HEK293 (cell line): ENCODE data around the gene EYA2.

Experiments used
- CTCF ChIA-PET: fragments of 350-600 bp; formaldehyde crosslinking; extraction: SDS; loops from one replicate; lab custom pipeline; 2021; ENCODE audit warnings: antibody characterized with exemption; lab: Yijun Ruan, JAX
- POLR2A ChIA-PET: fragments of 300-600 bp; formaldehyde crosslinking; extraction: SDS; loops from one replicate; lab custom pipeline; 2020; ENCODE audit warnings: antibody characterized with exemption, inconsistent platforms; lab: Yijun Ruan, JAX
- H3K27ac ChIP-seq: fragments of 200-500 bp; sonication (Bioruptor generic); 2 replicates; pipeline ENCODE4 v1.5.1; 2014; ENCODE audit warnings: low read depth, low read length, control low read depth, inconsistent platforms; ENCODE audit errors: extremely low read depth
- H3K36me3 ChIP-seq, 2 experiments: fragments of 200-500 bp in 1 of 2; sonication (Bioruptor generic) in 1 of 2; 1 replicate in 1 of 2; 2 replicates in 1 of 2; pipeline ENCODE4 v1.5.1; 2014 to 2017; ENCODE audit warnings: inconsistent platforms in 2 of 2, low read length in 2 of 2; ENCODE audit not compliant: control insufficient read depth in 2 of 2, insufficient read depth in 1 of 2
- H3K4me1 ChIP-seq: fragments of 200-500 bp; sonication (Bioruptor generic); 2 replicates; pipeline ENCODE4 v1.5.1; 2014; ENCODE audit warnings: mild to moderate bottlenecking, low read length, inconsistent platforms; ENCODE audit not compliant: control insufficient read depth, insufficient read depth
- H3K4me3 ChIP-seq: 2 replicates; pipeline ENCODE4 v1.5.1; 2011; ENCODE audit warnings: low read depth, mild to moderate bottlenecking, control low read depth, low read length, moderate library complexity
- H3K9me3 ChIP-seq: fragments of 200-500 bp; sonication (Bioruptor generic); 2 replicates; pipeline ENCODE4 v1.5.1; 2014; ENCODE audit warnings: low read depth, low read length, inconsistent platforms; ENCODE audit not compliant: control insufficient read depth, insufficient read depth
- GLI2 ChIP-seq: fragments of 450-650 bp; formaldehyde crosslinking; IDR thresholded peaks from 2 replicates; pipeline ENCODE4; 2017; ENCODE audit warnings: missing biosample characterization, missing genetic modification characterization, low read depth, borderline replicate concordance
- KLF7 ChIP-seq: fragments of 450-650 bp; formaldehyde crosslinking; IDR thresholded peaks from 2 replicates; pipeline ENCODE4 v1.5.1; 2016; ENCODE audit warnings: missing biosample characterization, missing genetic modification characterization, borderline replicate concordance
- MYNN ChIP-seq: fragments of 450-650 bp; formaldehyde crosslinking; IDR thresholded peaks from 2 replicates; pipeline ENCODE4 v1.5.1; 2016; ENCODE audit warnings: missing biosample characterization, missing genetic modification characterization, borderline replicate concordance
- PBX3 ChIP-seq: sonication (generic); formaldehyde crosslinking; IDR thresholded peaks from 2 replicates; pipeline ENCODE4 v1.8.1; 2022; ENCODE audit warnings: mild to moderate bottlenecking, moderate library complexity, missing genetic modification reagents
- REPIN1 ChIP-seq: fragments of 450-650 bp; formaldehyde crosslinking; IDR thresholded peaks from 2 replicates; pipeline ENCODE4 v1.5.1; 2017; ENCODE audit warnings: missing biosample characterization, missing genetic modification characterization, low read depth
- TRIM28 ChIP-seq: IDR thresholded peaks from 2 replicates; pipeline ENCODE4 v1.6.1; 2011; ENCODE audit warnings: low read length, control low read depth, borderline replicate concordance
- TSHZ1 ChIP-seq: fragments of 450-650 bp; formaldehyde crosslinking; IDR thresholded peaks from 2 replicates; pipeline ENCODE4 v1.5.1; 2016; ENCODE audit warnings: missing biosample characterization, missing genetic modification characterization, borderline replicate concordance
- YY1 ChIP-seq: fragments of 450-650 bp; formaldehyde crosslinking; IDR thresholded peaks from 2 replicates; pipeline ENCODE4 v1.5.1; 2018; ENCODE audit warnings: missing biosample characterization, missing genetic modification characterization
- YY2 ChIP-seq: fragments of 450-650 bp; formaldehyde crosslinking; IDR thresholded peaks from 2 replicates; pipeline ENCODE4 v1.5.1; 2016; ENCODE audit warnings: missing biosample characterization, missing genetic modification characterization
- ZBTB8A ChIP-seq: fragments of 450-650 bp; formaldehyde crosslinking; IDR thresholded peaks from 2 replicates; pipeline ENCODE4 v1.5.1; 2016; ENCODE audit warnings: missing biosample characterization, missing genetic modification characterization
- ZIC2 ChIP-seq: fragments of 450-650 bp; formaldehyde crosslinking; IDR thresholded peaks from 2 replicates; pipeline ENCODE4 v1.5.1; 2016; ENCODE audit warnings: missing biosample characterization, missing genetic modification characterization
- ZNF112 ChIP-seq: fragments of 450-650 bp; formaldehyde crosslinking; IDR thresholded peaks from 2 replicates; pipeline ENCODE4 v1.5.0; 2017; ENCODE audit warnings: missing biosample characterization, missing genetic modification characterization
- ZNF138 ChIP-seq: fragments of 450-650 bp; formaldehyde crosslinking; IDR thresholded peaks from 2 replicates; pipeline ENCODE4 v1.5.1; 2016; ENCODE audit warnings: missing biosample characterization, missing genetic modification characterization, borderline replicate concordance
- ZNF148 ChIP-seq: fragments of 450-650 bp; formaldehyde crosslinking; IDR thresholded peaks from 2 replicates; pipeline ENCODE4 v1.5.0; 2017; ENCODE audit warnings: missing biosample characterization, missing genetic modification characterization, borderline replicate concordance
- ZNF155 ChIP-seq: fragments of 450-650 bp; formaldehyde crosslinking; IDR thresholded peaks from 2 replicates; pipeline ENCODE4 v1.5.1; 2016; ENCODE audit warnings: missing biosample characterization, missing genetic modification characterization
- ZNF202 ChIP-seq: fragments of 450-650 bp; formaldehyde crosslinking; IDR thresholded peaks from 2 replicates; pipeline ENCODE4 v1.5.1; 2016; ENCODE audit warnings: missing biosample characterization, missing genetic modification characterization, borderline replicate concordance
- ZNF292 ChIP-seq: fragments of 450-650 bp; formaldehyde crosslinking; IDR thresholded peaks from 2 replicates; pipeline ENCODE4 v1.5.1; 2016; ENCODE audit warnings: low read depth, missing biosample characterization, missing genetic modification characterization, borderline replicate concordance
- ZNF302 ChIP-seq: fragments of 450-650 bp; formaldehyde crosslinking; IDR thresholded peaks from 2 replicates; pipeline ENCODE4 v1.5.1; 2016; ENCODE audit warnings: missing biosample characterization, missing genetic modification characterization, low read depth
- ZNF335 ChIP-seq: fragments of 450-650 bp; formaldehyde crosslinking; conservative IDR thresholded peaks from 2 replicates; pipeline ENCODE4 v1.5.1; 2016; ENCODE audit warnings: missing biosample characterization, missing genetic modification characterization
- ZNF350 ChIP-seq: fragments of 450-650 bp; formaldehyde crosslinking; IDR thresholded peaks from 2 replicates; pipeline ENCODE4 v1.5.0; 2017; ENCODE audit warnings: missing biosample characterization, mild to moderate bottlenecking, missing genetic modification characterization
- ZNF37A ChIP-seq: fragments of 450-650 bp; IDR thresholded peaks from 2 replicates; pipeline ENCODE4 v1.5.1; 2018; ENCODE audit warnings: missing biosample characterization, missing genetic modification characterization
- ZNF416 ChIP-seq: fragments of 450-650 bp; formaldehyde crosslinking; IDR thresholded peaks from 2 replicates; pipeline ENCODE4 v1.5.1; 2016; ENCODE audit warnings: missing biosample characterization, missing genetic modification characterization
- ZNF501 ChIP-seq: fragments of 450-650 bp; formaldehyde crosslinking; IDR thresholded peaks from 2 replicates; pipeline ENCODE4 v1.5.1; 2016; ENCODE audit warnings: missing biosample characterization, missing genetic modification characterization
- ZNF596 ChIP-seq: fragments of 450-650 bp; IDR thresholded peaks from 2 replicates; pipeline ENCODE4 v1.5.0; 2018; ENCODE audit warnings: missing biosample characterization, mild to moderate bottlenecking, missing genetic modification characterization, moderate library complexity
- ZNF600 ChIP-seq: fragments of 450-650 bp; formaldehyde crosslinking; IDR thresholded peaks from 2 replicates; pipeline ENCODE4 v1.5.1; 2016; ENCODE audit warnings: missing biosample characterization, missing genetic modification characterization
- ZNF610 ChIP-seq: fragments of 450-650 bp; formaldehyde crosslinking; IDR thresholded peaks from 2 replicates; pipeline ENCODE4 v1.5.1; 2016; ENCODE audit warnings: missing biosample characterization, missing genetic modification characterization, borderline replicate concordance
- ZNF670 ChIP-seq: fragments of 450-650 bp; formaldehyde crosslinking; IDR thresholded peaks from 2 replicates; pipeline ENCODE4 v1.5.1; 2016; ENCODE audit warnings: missing biosample characterization, missing genetic modification characterization, low read depth

The EYA2 gene

GRCh38 chr20:47043086-47043485, 148.4 kb downstream of the EYA2 start (continued):
- no peak for TF ChIP-seq ZNF202

- Histone ChIP-seq H3K9me3 (no peaks in the 10 kb centered on the region), H3K4me3 (no peak overlapping the region), H3K36me3 (no peaks in the 10 kb centered on the region), H3K27ac (no peak overlapping the region), H3K4me1 (no peaks in the 10 kb centered on the region)
- TF ChIP-seq ZNF148 (tag by site-specific recombination) = no peak
- no peak for TF ChIP-seq MYNN (tag by site-specific recombination)
- no peak for TF ChIP-seq ZBTB8A (tag by site-specific recombination)
- TF ChIP-seq ZNF302 (tag by site-specific recombination) = no peak
- no peak for TF ChIP-seq KLF7
- no peak for TF ChIP-seq TRIM28
- TF ChIP-seq ZNF670 (tag by site-specific recombination) = no peak
- TF ChIP-seq GLI2 (tag by site-specific recombination) = no peak
- no peak for TF ChIP-seq REPIN1
- no peak for TF ChIP-seq ZNF292 (tag by site-specific recombination)
- TF ChIP-seq ZIC2 (tag by site-specific recombination) = no peak
- TF ChIP-seq ZNF112 = no peak
- TF ChIP-seq YY1 (tag by site-specific recombination) = no peak
- no peak for TF ChIP-seq ZNF138
- TF ChIP-seq ZNF37A (tag by site-specific recombination) = no peak
- TF ChIP-seq YY2 (tag by site-specific recombination) = no peak
- no peak for TF ChIP-seq ZNF335 (tag by site-specific recombination)
- TF ChIP-seq PBX3 (CRISPR knock-in tag) = no peak
- ChIA-PET POLR2A (no interaction called here), CTCF (no interaction called here)
Observed at GRCh38 chr20:47044938-47045337, 150.3 kb downstream of the EYA2 start.

- no peak overlapping the region for H3K4me3 ChIP-seq
- POLR2A ChIA-PET = no interaction called here
- no peaks in the 10 kb centered on the region for H3K9me3 ChIP-seq
- no peaks in the 10 kb centered on the region for H3K36me3 ChIP-seq
- TF ChIP-seq ZNF600 (no peak), ZNF596 (tag by site-specific recombination) (no peak), ZNF501 (tag by site-specific recombination) (no peak), ZNF416 (tag by site-specific recombination) (no peak), ZNF350 (tag by site-specific recombination) (no peak), ZNF610 (tag by site-specific recombination) (no peak), ZNF155 (tag by site-specific recombination) (no peak), TSHZ1 (tag by site-specific recombination) (no peak)
- TF ChIP-seq, all 188 proteins: peak for 0
- CTCF ChIA-PET = no interaction called here
- Histone ChIP-seq H3K27ac (no peak overlapping the region), H3K4me1 (peaks cover 6% of the 10 kb centered on the region)
Observed at GRCh38 chr20:47048054-47048453, 153.4 kb downstream of the EYA2 start.
